HG03064 (cell line): ENCODE data around the gene CCDC146.
A peak's percentile ranks its signal among the peaks of the same experiment; 100 is the strongest.
"Not testable (repeated sequence)": the region's sequence is repeated elsewhere in the genome, so short reads cannot be mapped to it uniquely, and the experiment has no call there.

Source experiments
- ATAC-seq: cut with Tn5 transposase; IDR thresholded peaks from one replicate; pipeline ENCODE4 v1.9.1; 2021; ENCODE audit warnings: low read depth; ENCODE audit not compliant: unreplicated experiment

The CCDC146 gene

GRCh38 chr7:77121860-77122681, at the start of gene CCDC146:
TSS of gene CCDC146 (plus strand) at chr7:77122615. CDS start at chr7:77167669, 45,054 bp downstream.
- peak; percentile 98 for ATAC-seq

DNA sequence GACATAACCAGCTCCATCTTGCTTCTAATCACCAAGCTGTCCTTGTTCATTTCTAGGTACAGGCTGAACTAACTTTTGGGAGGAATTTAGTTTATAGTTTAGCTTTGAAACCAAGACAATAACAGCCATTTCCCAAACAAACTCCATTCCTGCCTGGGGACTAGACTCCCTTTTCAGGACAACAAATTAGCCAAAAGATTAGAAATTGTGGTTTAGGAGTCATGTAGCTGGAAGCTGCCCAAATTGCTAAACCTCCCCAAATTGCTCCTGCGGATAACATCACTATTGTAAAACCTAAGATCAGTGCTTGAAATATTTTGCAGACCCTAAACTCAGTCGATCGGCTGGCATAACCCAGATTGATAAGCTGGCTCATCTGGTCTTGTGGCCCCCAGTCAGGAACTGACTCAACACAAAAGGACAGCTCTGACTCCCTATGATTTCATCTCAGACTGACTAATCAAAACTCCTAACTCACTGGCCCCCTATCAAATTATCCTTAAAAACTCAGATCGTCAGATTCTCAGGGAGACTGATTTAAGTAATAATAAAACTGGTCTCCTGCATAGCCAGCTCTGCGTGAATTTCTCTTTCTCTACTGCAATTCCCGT, 47.5 kb upstream of the CCDC146 start:
- not testable (repeated sequence) for ATAC-seq

DNA sequence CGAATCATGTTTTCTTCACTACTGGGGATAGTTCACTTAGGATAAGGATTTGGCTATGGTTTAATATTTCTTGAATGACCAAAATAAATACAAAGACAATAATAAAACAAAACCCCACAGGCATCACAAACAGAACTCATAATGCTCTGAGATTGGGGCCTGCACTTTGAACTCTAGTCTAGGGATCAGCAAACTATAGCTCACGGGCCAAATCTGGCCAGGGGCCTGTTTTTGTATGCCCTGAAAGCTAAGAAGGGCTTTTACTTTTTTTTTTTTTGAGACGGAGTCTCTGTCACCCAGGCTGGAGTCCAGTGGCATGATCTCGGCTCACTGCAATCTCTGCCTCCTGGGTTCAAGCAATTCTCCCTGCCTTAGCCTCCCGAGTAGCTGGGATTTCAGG, 45.4 kb upstream of the CCDC146 start:
- not testable (repeated sequence) for ATAC-seq

DNA sequence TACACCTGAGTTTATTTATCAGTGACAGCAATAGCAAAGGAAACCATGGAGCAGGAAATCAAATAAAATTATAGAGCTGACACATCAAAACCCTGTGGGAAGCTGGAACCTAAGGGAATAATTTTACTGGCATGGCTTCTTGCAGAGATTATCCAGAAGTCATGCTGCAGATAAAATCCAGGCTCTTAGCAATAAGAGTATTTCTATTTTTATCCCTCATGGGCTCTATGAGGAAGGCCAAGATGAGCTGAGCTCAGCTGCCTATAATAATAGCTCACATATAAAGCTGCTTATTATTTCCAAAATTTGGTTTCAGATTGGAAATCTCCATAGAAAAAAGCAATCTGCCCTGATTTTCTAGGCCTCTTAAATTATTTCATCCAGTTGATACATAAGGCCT, 43.3 kb upstream of the CCDC146 start:
- ATAC-seq = not testable (repeated sequence)

GRCh38 chr7:77079624-77080023, 42.8 kb upstream of the CCDC146 start:
- not testable (repeated sequence) for ATAC-seq

DNA sequence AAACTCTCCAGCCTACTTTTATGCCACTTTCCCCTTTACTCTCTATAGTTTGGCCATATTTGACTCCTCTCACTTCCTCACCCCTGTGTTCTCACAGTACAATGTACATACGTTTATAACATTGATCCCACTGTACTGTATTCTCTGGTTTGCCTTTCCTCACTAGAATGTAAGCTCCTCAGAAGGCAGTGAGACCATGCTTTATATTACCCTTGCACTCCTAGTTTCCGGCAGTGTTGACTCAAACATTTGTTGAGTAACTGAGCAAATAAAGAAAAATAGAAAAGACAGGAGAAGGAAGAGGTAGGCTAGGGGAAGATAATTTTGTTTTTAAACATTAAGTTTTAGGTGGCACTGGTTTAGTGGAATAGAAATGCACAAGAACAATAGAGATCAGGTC, 42.2 kb upstream of the CCDC146 start:
- not testable (repeated sequence) for ATAC-seq

- not testable (repeated sequence) for ATAC-seq
Observed at GRCh38 chr7:77082192-77082591, 40.2 kb upstream of the CCDC146 start.

GRCh38 chr7:77092301-77092700, 30.1 kb upstream of the CCDC146 start:
- ATAC-seq = not testable (repeated sequence)

DNA sequence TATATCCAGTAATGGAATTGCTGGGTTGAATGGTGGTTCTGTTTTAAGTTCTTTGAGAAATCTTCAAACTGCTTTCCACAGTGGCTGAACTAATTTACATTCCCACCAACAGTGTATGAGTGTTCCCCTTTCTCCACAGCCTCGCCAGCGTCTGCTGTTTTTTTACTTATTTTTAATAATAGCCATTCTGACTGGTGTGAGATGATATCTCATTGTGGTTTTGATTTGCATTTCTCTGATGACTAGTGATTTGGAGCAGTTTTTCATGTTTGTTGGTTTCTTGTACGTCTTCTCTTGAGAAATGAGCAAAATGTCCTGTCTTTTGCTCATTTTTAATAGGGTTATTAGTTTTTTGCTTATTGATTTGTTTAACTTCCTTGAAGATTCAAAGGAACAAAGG, 21.9 kb upstream of the CCDC146 start:
- not testable (repeated sequence) for ATAC-seq

- ATAC-seq = not testable (repeated sequence)
Observed at GRCh38 chr7:77101187-77101586, 21.2 kb upstream of the CCDC146 start.

GRCh38 chr7:77102671-77103070, 19.7 kb upstream of the CCDC146 start:
- ATAC-seq = not testable (repeated sequence)

DNA sequence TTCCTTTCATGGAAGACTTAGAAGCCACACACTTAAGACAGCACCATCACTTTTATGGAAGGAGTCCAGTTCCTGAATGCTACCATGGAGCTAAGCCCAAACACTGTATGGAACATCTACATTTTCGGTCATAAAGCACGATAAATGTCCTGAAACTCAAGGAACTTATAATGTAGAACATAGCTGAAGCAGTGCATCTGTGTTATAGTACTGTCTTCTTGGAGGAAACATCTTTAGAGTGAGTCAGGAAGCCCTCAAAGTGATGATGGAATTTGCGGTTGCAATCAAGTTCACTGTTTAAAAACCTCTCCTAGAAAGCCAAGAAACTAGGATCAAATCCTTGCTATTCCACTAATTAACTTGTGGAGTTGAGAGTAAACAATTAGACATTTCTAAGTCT, 16.5 kb upstream of the CCDC146 start:
- not testable (repeated sequence) for ATAC-seq

- ATAC-seq = not testable (repeated sequence)
Observed at GRCh38 chr7:77107659-77108058, 14.8 kb upstream of the CCDC146 start.

GRCh38 chr7:77108362-77108761, 14.1 kb upstream of the CCDC146 start:
- ATAC-seq = not testable (repeated sequence)

DNA sequence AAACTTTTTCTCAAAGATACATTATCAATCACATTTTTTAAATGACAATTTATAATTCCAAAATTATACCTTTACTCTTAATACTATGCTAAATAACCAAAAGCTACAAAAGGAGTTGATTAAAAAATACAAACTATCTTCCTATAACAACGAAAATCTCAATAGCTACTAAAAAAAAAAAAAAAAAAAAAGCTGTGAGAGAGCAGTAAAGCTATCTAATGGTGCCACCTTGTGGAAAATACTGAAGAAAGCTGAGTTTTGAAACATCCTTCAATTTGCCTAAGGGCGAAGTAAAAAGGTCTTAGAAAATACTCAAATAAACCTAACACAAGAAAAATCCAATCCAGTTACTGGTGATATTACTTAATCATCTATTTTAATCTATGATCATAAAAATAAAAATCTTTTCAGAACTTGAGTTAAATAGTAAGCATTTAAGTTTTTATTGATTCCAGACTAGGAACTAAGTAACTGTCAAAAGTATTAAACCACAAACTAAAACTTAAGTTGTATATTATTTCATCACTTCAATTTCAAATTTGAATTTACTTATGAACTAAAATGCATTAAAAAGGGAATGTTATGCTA, 9.6 kb upstream of the CCDC146 start:
- ATAC-seq = not testable (repeated sequence)

- ATAC-seq = not testable (repeated sequence)
Observed at GRCh38 chr7:77125486-77125885, 3.1 kb downstream of the CCDC146 start.

GRCh38 chr7:77127009-77127408, 4.6 kb downstream of the CCDC146 start:
- not testable (repeated sequence) for ATAC-seq

DNA sequence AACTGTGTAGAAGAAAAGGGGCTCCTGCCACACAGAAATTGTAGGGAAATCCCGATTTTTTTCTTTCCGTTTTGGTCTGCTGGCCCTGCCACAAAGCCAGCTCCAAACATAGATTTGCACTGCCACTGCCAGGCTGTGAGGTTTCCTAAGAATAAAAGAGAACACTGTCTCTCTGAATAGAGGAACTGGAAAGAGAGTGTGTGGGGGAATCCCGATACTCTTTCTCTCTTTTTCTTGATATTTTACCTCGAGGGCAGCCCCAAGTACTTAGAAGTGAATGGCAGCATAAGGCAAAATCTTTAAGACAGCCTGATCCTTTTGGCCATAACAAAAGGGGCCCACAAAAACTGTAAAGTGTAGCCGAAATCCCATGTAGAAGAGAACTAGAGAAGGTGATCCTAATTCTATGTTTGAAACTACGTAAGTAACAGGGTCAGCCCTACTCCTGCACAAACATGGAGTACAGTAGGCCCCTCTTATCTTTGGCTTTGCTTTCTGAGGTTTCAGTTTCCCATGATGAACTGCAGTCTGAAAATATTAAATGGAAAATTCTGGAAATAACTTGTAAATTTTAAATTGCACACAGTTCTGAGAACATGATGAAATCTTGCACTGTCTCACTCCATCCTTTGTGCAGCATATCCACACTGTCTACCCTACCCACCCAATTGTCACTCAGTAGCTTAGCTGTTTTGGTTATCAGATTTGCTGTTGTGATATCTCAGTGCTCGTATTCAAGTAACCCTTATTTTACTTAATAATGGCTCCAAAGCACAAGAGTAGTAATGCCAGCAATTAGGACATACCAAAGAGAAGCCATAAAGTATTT, 6.4 kb downstream of the CCDC146 start:
- peak; percentile 61 for ATAC-seq

- not testable (repeated sequence) for ATAC-seq
Observed at GRCh38 chr7:77131781-77132180, 9.4 kb downstream of the CCDC146 start.

- not testable (repeated sequence) for ATAC-seq
Observed at GRCh38 chr7:77138668-77139067, 16.3 kb downstream of the CCDC146 start.
